Breast epithelium (tissue), 3 donors: Measurements from ENCODE around the gene ZNRF3.
"Not testable (repeated sequence)": the region's sequence is repeated elsewhere in the genome, so short reads cannot be mapped to it uniquely, and the experiment has no call there.

Experiments
- CTCF ChIP-seq, 3 donors: fragments of 450-650 bp; IDR thresholded peaks; one replicate each; pipeline ENCODE4 v1.5.1; 2016 to 2017; ENCODE audit warnings: antibody characterized with exemption in 3 of 3, mild to moderate bottlenecking in 3 of 3, moderate library complexity in 3 of 3
- POLR2A ChIP-seq: fragments of 450-650 bp; IDR thresholded peaks from one replicate; pipeline ENCODE4 v1.6.1; 2016; ENCODE audit warnings: antibody characterized with exemption, mild to moderate bottlenecking, moderate library complexity
- POLR2AphosphoS5 ChIP-seq, 3 donors: sonication (generic); formaldehyde crosslinking; IDR thresholded peaks; one replicate each; pipeline ENCODE4 v1.6.1; 2017; ENCODE audit warnings: antibody characterized with exemption in 3 of 3

GRCh38 chr22:29083576-29083932 is 200.2 kb downstream of the ZNRF3 start:
- not testable (repeated sequence) for TF ChIP-seq POLR2AphosphoS5 (IDR thresholded peaks at IDR 0.05); CTCF (IDR thresholded peaks at IDR 0.05); POLR2A
